GM19328 (cell line): ENCODE data around the gene C15orf40.

ENCODE experiments used
- ATAC-seq: cut with Tn5 transposase; IDR thresholded peaks from one replicate; pipeline ENCODE4 v1.9.1; 2021; ENCODE audit warnings: mild to moderate bottlenecking, moderate library complexity; ENCODE audit not compliant: unreplicated experiment

Gene C15orf40

DNA sequence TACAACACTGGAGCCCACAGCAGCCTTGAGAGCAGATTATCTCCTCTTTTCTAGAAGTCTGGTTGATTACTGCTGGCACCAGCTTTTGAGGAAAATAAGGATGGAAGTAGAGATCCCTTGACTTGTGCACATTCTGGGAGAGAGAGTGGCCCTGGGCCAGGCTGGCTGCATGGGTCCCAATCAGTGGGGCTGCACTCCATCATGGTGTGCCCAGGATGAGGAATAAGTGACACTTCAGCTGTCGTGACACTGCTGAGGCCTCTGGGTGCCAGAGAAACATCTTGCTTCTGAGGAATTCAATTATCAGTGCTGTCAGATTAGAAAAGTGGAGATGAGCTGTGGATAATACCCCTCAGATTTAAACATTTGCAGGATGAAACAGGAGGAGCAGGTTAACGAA lies 16.4 kb downstream of the C15orf40 start:
- ATAC-seq: no peak

DNA sequence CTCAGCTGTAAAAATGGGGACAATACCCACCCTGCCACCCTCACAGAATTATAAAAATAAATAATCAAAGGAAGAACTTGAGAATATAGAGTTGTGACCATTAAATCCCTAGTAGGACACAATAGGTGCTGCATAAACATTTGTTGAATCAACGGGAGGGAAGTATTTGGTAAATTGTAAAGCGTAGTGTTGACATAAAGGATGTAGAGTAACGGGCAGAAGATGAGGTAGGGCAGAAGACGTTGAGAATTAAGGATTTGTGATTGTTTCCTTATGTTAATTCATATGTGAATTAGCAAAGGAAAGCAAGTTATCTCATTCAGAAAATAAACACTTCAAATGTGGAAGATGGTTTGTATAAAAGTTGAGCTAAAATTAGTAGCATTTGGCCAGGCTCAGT lies 18.3 kb downstream of the C15orf40 start:
- no peak for ATAC-seq

DNA sequence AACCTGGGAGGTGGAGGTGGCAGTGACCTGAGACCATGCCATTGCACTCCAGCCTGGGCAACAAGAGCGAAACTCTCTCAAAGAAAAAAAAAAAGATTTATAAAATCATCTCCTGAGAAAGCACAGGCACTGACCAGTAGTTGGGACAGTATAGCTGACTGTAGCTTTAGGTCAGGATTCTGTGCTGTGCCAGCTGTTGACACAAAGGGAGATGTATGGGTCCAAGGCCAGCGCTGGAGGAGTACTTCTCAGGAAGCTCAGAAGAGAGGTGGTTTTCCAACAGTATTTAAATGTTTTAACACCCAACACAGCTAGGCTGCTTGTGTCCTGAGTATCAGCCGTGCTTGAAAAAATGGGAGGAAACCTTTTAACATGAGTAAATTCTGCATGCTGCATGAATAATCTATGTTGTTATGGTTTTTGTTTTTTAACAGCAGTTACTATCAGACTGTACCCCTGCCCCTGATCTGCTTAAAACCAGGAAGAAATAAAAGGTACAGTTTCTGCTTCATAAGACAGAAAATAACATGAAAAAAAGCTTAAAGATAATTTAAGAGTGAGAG lies 18.9 kb downstream of the C15orf40 start:
- ATAC-seq: no peak

DNA sequence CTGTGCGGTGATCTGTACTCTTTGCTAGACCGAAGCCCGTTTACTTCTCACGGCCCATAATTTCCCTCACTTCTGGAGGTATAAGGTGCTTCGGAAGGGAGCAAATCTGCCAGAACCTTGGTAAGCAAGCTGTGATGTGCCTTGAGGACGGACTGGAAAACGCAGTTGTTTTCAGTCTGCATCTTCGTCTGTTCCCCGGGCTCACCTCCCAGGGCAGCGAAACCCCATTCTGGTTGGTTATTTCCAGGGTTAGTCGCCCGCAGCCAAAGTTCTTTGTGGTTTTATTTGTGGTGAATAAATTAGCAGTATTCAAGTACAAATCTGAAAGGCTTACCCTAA lies 25.0 kb downstream of the C15orf40 start:
- ATAC-seq: no peak

DNA sequence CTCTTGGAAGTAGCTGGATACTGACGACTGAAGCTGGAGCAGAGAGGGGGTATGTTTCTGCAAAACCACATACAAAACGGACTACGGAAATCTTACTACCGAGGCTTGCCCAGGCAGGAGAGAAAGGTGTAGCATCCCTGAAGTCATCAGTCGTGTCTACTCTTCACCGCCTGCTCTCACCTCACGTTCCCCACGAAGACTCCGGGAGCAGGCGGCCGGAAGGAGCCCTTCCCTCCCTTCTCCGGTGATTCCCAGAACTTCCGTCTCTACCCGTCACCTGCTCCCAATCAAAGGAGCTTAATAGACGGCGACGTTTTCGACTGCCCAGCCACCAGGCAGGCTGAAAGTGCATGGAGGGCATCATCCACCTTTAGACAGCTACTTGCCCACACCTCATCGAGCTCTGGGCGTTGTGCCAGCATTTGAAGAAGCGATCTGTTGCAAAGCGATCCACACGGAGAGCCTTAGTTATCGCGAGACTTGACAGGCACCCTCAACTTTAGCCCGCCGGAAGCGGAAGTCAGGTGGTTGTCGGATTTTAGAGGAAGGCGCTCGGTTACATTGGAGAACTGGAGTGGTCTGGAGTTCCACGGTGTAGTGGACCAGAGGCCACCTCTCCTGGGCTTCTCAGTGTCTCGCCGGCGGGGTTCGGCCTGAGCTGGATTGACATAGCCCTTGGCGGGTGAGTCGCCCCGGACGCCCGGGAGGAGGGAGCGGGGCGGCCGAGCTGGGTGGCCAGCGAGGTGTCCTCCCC lies 25.6 kb downstream of the C15orf40 start, which contains the start of gene RAMAC:
TSS of gene RAMAC (plus strand) at position 523 of the 754 bp plus-strand sequence. CDS start 2,809 bp downstream, outside the sequence.
- ATAC-seq: peak; percentile 94

DNA sequence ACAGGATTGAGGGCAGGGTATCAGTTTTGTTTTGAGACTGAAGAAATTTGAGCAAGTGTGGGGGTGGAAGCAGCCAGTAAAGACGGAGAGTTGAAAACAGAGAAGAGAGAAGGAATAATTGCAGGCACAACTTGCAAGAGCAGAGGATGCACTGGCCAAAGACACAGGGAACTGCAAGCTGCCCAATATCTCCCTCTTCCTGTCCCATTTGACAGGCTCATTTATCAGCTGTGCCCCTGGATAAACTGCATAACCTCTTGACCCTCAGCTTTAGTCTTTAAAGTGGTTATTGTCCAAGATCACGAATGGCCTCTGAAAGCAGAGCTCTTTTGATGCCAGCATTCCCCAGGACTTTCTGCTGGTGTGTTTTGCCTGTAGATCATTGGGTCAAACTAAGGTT lies 30.5 kb downstream of the C15orf40 start:
- no peak for ATAC-seq

DNA sequence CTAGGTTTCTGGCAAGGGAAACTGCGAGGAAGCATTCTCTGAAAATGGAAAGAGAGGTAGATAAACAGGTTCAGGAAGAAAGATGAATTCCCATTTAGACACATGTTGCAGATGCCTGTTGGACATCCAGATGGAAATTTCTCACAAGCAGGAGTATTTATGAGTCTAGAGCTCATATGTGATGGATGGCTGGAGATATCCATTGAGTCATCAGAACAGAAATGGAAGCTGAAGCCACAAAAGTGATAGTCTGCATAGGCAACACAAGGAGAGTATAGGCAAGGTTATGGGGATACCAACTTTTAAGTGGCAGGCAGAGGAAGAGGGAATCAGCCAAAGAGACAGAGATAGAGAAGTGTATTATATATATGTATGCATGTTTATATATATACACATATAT lies 31.7 kb downstream of the C15orf40 start:
- no peak for ATAC-seq

DNA sequence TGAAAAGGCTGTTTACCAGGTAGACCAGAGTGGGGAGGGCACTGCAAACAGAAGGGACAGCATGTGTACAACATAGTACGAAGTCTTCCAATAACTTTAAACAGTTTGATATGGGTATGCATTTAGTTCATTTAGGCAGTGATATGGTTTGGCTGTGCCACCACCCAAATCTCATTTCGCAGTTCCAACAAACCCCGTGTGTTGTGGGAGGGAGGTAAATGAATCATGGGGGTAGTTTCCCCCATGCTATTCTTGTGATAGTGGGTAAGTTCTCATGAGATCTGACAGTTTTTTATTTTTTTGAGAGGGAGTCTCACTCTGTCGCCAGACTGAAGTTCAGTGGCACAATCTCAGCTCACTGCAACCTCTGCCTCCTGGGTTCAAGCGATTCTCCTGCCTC lies 33.0 kb downstream of the C15orf40 start:
- ATAC-seq: no peak

DNA sequence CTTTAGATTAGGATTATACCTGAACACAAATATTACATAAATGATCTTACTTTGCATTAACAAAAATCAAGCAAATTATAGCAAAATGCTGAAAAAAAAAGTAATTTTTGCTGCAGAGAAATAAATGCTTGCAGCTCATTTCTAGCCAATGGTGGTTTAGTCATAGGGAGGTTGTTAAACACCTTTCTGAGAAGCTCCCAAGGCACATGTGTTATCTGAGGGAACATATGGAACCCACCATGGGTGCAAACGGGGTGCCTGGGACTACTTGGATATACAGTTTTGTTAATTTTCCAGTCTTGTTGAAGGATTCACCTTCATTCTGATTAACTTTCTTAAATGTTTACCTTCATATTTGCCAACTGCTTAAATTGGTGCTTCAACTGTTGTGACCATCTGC lies 34.4 kb downstream of the C15orf40 start:
- ATAC-seq: no peak

DNA sequence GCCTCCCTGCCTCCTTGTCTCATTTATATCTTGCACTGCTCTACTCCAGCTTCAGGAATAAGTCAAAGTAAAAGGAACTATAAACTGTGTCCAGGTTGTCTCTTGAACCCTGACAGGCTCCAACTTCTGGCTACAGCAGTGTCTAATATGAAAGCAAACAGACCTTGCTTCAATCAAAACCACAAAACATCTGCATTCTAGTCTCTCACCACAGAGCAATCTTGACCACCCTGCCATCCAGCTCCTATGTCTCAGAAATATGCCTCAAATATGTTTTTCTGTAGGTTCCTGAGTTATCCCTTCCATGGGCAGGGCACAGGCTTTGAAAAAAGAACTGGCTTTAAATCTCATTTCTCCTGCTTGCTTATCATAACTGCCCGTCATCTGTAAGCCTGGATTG lies 38.4 kb downstream of the C15orf40 start:
- ATAC-seq: no peak

DNA sequence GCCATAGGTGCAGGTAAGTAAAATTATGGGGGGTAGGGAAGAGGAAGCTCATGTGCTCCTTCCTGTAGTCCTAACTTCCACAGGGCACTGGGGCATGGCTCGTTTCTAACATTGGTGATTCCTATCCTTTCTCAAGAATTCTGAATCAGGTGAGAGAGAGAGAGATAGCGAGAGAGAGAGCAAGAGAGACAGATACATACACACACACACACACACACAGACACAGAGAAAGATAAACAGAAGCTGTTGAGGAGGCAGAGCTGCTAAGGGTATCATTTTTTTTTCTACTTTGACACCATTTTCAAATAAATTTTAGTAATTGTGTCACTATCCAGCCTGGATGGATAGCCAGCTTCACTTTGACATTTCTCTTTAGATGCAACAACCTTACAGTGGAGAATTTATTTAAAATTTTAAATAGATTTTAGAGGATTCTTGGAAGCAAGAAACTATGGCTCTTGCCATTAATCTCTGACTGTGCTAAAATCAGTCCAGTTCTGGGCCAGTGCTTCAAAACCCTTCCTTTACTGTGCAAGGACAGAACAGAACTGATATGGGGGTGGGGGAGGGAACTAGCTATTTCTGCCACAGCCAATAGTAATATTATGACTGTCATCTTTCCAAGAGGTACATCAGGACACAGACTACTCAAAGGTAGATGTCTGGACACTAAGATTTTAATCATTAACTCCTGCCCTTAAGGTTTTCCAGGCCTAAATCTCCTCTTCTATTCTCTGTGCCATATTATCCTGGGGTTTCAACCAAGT lies 40.0 kb downstream of the C15orf40 start:
- no peak for ATAC-seq

DNA sequence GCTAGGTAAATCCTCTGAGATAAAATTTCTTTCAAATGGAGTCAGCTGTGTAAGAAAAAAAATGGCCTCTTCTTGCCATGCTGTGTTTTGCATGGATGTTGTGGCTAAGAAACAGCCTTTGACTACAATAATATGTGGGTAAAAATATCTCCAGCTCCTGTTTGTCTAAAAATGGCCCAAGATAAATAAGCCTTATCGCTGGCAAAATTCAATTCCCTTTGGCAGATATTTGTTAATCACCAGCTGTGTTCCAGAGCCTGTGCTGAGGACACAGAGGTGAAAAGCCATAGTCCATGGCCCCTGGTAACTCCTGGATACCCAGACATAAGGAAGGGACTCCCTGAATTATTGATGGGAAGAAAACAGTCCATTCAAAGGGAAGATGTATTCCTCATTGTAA lies 40.7 kb downstream of the C15orf40 start:
- no peak for ATAC-seq

DNA sequence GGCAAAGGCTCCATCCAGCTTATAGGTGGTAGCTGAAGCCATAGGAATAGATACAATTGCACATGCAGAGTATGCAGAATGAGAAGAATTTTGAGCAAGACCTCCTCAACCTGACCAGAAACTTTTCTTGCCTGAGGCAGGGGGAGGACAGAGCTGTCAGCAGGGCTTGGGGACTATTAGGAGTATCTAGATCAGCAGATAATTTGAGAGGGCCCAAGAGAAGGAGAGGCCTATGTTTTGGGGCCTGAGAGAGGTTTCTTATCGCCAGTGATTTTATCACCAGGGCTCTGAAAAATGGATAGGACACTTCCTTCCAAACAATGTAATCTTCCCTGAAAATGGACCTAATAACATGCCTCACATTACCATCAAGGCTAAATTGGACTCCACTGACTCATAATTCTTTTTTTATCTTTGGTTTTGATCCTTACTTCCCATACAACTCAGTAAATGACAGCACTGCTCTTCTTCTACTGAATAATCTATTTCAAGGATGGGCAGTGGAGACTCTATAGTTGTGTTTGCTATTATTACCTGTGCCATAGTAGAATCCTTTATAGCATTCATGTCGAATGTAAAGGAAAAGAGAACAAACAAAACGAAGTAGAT lies 41.3 kb downstream of the C15orf40 start:
- ATAC-seq: no peak

DNA sequence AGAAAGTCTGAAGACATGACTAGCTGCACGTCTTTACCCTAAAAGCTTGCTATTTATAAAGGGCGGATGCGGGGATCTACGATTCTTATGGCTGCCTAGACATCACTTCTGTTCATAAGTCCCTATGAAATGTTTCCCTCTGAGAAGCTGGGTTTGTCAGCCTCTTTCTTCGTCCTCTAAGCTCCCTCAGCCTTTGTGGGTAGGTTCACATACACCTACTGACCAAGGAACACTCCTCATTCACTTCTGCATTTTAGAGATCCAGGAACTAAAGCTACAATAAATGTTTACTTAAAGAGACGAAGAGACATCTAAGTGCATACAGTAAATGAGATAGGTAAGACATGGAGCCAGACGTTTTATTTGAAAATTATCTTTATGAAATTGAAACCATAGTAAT lies 42.1 kb downstream of the C15orf40 start:
- no peak for ATAC-seq

DNA sequence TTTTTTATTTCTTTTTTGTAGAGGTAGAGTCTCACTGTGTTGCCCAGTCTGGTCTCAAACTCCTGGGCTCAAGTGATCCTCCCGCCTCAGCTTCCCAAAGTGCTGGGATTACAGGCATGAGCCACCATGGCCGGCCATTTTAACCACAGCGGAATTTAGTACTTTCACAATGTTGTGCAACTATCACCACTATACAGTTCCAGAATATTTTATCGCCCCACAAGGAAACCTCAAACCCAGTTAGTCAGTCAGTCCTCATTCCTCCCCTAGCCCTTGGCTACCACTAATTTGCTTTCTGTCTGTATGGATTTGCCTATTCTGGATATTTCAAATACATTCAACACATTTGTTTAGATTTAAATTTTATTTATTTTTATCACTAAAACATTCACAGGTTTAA lies 43.4 kb downstream of the C15orf40 start:
- ATAC-seq: no peak

DNA sequence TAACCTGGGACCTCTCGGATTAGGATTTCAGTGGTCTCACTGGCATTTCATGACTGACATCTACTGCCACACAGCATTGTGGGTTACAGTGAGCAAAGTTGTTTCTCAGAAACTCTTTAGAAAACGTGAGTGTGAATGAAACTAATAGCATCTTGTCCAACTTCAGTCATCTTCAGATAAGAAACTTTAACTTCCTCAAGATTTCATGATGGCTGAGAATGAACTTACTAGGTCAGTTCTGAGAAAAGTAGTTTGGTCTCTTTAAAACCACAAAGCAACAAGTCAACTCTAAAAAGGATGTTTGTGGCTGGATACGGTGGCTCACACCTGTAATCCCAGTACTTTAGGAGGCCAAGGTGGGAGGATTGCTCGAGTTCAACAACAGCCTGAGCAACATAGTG lies 44.8 kb downstream of the C15orf40 start:
- peak; percentile 72 for ATAC-seq

DNA sequence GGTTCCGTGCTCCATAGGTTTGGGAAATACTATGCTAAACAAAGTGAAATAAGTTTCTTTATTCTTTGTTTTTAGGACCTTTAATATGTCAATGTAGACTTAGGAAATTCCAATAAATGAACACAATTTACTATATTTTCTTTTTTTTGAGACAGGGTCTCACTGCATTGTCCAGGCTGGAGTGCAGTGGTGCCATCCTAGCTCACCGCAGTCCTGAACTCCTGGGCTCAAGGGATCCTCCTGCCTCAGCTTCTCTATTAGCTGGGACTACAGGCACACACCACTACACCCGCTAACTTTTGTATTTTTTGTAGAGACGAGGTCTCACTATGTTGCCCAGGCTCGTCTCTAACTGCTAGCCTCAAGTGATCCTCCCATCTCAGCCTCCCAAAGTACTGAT lies 46.5 kb downstream of the C15orf40 start:
- no peak for ATAC-seq

DNA sequence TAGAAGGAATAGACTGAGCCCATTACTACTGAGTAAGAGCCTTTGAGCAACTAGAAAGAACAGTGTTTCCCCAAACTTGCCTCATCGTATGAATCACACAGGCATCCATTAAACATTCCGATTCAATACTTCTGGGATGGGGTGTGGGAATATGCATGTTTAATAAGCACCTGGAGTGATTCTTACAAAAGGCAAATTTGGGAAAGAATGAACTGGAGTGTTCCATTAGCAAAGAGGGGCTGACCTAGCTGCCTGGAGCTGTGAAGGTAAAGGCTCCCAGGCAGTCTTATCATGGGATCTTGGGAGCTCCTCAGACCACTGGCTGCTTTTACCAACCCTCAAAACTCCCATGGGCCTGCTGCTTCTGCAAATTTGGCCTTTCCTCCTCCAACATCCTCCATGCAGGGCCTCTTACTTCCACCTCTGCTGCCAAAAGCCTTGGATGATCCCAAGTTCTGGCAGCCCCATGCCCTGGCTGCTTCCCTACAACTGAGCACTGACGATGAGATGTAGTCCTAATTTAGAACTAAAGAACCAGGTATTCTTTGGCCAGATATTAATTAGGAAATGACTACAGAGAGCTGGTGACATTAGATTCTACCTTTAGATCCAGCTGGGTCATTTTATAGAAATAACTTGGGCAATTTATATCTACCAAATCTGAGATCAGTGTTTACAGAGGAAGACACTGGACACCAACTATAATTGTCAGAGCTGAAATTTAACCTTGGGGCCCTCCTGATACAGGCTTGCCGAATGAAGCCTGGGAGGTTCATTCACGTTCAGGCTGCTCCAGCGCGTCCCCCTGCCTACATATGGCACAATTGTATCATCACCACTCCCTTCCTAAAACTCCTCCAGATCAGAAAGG lies 47.7 kb downstream of the C15orf40 start:
- no peak for ATAC-seq

DNA sequence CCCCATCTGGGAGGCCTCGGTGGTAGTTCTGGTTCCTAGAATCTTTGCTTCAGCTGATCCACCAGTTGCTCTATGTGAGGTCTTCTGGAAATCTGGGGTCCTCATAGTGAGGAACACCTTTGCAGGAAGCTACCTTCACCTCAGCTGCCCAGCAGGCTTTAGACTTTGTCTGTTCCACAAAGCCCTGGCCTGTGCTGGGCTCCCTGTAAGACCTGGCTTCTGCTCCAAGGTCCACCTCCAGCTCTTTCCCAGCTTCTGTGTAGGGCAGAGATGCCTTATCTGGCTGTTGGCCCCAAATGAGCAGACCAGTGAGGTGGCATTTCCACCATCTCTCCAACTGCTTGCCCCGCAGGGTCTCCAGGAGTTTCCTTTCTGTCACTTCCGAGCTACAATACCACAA lies 50.7 kb downstream of the C15orf40 start:
- no peak for ATAC-seq

DNA sequence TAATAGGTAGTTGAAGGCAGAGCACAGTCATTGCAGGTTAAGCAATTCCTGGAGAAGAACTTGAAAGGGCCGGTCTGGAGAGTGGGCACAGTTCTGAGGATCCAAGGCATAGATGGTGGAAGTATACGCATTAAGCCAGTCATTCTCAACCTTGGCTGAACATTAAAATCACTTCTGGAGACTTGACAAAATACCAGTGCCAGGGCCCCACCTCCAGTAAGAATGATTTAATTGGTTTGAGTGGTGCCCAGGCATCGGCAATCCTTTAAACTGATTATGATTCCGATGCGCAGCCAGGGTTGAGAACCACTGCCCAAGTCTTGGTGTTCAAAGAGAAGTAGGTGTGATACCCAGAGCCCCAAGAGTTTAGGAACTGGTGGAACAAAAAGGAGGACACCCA lies 52.0 kb downstream of the C15orf40 start:
- no peak for ATAC-seq

DNA sequence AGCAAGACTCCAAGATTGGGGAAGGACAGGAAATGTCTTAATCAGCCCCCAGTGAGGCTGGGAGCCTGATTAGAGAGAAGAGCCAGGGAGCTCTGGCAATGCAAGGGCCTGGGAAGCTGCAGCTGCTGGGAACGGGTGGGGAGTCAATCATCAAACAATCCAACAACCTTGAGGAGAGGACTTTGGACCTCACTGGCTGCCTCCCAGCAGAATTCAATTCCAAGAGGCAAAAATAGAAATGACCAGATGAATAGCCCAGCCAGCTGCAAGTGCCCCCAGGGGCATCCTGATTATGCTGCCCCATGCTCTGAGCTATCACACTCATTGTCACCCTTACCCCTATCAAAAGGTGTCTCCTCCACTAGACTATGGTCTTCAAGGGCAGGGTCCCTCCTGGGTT lies 52.8 kb downstream of the C15orf40 start:
- ATAC-seq: no peak
